GM21529 (cell line): ENCODE data around the gene NOL6.
"Not testable (repeated sequence)": the region's sequence is repeated elsewhere in the genome, so short reads cannot be mapped to it uniquely, and the experiment has no call there.

Experiments used
- ATAC-seq: cut with Tn5 transposase; IDR thresholded peaks from one replicate; pipeline ENCODE4 v1.9.1; 2021; ENCODE audit not compliant: unreplicated experiment

Gene NOL6

DNA sequence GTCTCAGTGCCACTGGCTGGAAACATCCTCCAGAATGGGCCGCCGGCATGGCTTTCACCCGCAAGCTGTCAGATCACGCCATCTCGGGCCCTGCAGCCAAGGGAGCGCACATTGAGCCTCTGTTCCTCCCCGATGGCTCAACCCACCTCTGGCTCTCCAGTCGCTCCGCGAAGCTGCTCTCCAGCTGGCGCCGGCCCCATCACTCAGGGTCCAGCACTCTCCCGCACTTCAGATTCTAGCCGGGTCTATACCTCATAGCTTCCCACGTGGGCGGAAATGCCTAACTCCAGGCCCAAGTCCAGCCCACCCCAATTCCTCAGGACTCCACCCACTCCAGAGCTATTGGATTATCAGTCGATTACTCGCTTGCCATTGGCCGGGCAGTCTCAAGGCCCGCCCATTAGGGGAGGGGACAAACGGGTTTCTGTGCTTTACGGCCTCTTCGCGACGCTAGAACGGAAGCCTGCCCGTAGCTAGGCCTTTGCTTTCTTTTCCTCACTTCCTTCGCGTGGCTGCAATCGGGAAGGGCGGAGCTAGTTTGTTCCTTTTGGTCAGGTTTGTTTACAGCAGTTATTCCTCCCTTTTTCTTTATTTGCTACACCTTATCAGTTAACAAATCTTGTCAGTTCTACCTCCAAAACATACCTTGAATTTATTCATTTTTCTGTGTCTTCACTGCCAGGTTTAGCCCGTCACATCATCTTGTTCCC lies at the start of gene NOL6:
TSS of gene NOL6 (minus strand) at position 282 of the 710 bp plus-strand sequence. CDS start at position 200, 82 bp downstream.
- ATAC-seq, result peak; percentile 99

DNA sequence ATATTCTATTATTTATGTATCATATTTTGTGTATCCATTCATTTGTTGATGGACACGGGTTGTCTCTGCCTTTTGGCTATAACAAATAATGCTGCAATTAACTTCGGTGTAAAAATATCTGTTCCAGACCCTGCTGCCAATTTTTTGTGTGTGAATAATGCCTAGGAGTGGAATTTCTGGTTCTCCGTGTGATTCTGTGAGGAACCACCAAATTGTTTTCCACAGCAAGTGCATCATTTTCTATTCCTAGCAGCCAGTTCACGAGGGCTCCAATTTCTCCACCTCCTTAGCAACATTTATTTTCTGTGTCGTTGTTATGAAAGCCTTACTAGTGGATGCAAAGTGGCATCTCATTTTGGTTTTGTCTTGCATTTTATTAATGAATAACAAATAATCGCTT lies 48.1 kb upstream of the NOL6 start:
- not testable (repeated sequence) for ATAC-seq

GRCh38 chr9:33517934-33518577 lies 44.3 kb upstream of the NOL6 start:
- ATAC-seq, result not testable (repeated sequence)

GRCh38 chr9:33517373-33517772 lies 43.6 kb upstream of the NOL6 start:
- no peak for ATAC-seq

- not testable (repeated sequence) for ATAC-seq
These were observed 42.7 kb upstream of the NOL6 start for GRCh38 chr9:33516397-33516796.

DNA sequence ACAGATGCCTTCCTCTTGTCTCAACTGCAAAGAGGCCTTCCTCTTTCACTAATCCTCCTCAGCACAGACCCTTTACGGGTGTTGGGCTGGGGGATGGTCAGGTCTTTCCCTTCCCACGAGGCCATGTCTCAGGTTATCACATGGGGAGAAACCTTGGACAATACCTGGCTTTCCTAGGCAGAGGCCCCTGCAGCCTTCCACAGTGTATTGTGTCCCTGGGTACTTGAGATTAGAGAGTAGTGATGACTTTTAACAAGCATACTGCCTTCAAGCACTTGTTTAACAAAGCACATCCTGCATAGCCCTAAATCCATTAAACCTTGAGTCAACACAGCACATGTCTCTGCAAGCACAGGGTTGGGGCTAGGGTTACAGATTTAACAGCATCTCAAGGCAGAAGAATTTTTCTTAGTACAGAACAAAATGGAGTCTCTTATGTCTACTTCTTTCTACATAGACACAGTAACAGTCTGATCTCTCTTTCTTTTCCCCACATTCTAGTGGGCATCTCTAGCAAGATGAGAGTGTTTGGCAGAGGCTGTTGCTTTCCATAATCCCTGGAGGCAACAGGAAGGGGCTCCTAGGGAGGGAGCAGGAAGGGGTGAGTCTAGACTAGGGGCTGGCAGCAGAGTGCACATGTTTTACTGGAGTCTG lies 41.7 kb upstream of the NOL6 start:
- not testable (repeated sequence) for ATAC-seq

DNA sequence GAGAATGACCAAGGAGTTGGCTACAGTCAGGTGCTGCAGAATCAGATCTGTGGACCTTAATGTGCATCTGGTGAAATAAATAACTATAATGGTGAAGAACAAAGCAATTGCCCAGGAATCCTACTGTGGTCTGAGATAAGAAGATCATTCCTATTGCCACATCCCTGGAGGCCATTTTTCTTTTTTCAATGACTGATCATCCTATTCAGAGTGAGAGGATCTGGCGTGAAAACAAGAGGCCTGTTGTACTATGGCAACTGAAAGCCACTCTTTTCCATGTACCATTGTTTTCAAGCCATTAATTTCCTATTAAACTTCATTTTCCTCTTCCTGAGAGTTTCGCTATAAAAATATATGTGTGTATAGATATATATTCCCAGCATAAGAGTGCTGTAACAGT lies 38.8 kb upstream of the NOL6 start:
- not testable (repeated sequence) for ATAC-seq

DNA sequence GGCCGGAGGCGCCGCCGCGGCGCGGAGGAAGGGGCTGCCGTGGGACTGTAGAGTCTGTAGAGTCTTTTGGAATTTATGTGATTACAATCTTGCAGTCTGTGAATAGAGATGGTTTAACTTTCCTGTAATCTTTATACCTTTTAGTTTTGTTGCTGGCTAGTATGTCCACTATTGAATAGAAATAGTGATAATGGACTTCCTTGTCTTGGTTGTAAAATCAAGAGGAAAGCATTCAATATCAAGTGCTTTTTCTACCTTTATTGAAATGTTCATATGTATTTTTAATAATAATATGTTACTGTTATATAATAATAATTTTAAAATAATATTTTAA lies 37.4 kb upstream of the NOL6 start:
- ATAC-seq, result not testable (repeated sequence)

DNA sequence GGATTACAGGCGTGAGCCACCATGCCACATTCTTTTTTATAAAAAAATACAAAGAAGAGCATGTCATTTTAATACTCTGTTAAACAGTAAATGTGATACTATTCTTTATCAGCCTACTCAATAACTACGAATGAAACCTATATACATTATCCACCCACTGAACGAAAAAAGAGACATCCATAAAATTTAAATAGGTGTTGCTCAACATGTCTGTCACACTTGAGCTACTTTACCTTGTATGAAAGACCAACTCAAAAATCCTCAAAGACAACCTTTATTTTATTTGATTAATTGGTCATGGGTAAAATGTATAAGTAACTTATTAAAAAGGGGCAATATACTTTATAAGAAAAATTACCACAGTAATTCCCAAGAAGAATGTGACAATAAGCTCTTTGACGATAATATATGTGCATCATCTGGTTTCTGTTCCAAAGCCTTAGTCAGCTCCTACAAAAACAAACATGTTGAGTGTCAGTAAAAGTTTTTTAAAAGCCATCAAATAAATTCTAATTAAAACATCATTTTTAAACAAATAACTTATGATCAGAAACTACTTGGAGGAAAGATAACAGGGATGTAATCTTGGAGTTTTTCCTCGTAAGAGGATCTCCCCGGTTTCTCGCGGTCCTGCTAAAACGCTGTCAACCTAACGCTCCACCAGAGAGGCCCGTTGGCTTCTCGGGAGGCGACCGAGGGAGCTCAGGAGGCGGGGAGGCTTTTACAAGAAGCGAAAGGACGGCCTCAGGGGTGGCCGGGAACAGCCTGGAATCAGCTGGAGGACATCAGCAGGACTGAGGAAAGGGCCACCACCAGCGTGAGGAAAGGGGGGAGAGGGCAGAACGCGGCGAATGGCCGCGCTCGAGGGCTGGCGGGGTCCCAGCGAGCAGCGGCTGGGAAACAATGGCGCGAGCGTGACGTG lies 36.8 kb upstream of the NOL6 start:
- ATAC-seq, result peak; percentile 52

DNA sequence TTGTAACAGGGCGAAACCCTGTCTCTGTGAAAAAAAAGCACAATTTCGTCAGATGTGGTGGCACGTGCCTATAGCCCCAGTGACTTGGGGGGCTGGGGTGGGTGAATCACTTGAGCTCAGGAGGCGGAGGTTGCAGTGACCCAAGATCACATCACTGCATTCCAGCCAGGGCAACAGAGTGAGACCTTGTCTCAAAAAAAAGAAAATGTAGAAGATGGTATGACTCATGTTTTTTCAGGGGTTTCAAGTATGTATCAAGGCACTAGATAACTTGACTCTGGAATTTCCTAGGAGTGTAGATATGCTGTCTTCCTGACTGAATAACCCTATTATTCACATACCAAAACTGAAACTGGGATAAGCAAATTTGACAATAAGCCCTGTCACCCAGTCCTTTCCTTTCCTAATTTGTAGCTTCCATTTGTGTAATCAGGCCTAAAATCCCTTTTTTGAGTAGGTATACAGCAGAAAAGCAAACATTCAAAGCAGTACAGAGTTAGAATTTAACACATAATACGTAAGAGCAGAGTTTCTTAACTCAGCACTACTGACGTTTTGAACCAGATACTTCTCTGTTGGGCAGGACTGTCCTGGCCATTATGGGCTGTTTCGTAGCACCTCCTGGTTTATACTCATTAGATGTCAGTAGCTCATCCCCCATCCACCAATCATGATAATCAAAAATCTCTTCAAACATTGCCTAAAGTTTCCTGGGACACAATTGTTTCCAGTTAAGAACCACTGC lies 33.1 kb upstream of the NOL6 start:
- ATAC-seq, result no peak

DNA sequence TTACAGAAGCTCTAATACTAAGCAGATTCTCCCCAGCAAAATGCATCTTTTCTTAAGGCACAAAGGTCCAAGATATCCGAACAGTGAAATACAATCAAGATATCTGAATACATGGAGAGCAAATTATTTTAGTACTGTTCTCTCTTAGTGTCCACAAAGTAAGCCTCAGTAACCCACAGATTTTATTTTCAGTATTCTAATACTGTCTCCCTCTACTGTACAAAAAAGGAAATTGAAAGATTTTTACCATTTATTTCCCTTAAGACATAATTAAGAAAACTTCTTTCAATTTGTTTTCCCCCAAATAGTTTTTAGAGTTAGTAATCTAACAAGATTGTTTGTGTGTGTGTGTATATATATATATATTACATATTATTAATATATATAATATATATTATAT lies 24.7 kb upstream of the NOL6 start:
- no peak for ATAC-seq

DNA sequence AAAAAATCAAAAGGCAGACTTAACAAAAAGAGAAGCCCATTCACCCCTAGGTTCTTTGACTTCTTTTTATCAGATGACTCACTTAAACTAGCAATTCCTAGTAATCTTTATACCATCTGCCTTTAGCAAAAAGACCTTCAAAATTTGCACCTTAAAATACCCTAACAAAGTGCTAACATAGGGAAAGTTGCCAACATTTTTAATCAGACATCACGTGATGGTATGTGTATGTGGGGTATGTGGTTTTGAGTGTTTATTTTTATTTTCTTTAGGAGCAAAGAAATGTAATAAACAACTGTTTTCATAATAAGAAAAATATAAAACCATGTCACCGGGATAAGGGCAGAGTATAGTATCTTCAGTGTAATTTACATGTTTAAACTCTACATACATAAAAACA lies 20.1 kb upstream of the NOL6 start:
- ATAC-seq, result not testable (repeated sequence)

DNA sequence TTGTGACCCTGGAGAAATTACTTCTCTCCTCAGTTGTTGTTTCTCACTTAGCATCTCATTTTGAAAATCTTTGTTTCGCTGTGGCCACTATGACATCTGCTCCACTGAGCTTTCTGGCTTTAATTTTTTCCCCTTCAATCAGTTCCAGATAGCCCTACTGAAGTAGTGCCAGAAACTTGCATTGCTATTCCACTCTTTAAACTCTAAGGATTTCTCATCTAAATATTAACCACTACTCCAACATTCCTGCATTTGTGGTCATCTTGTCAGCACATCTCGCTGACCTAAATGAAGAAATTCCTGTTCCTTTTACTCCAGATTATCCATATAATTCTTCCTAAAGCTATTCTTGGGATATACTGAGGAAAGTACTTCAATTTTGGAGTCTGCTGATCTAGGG lies 15.3 kb upstream of the NOL6 start:
- ATAC-seq, result no peak

DNA sequence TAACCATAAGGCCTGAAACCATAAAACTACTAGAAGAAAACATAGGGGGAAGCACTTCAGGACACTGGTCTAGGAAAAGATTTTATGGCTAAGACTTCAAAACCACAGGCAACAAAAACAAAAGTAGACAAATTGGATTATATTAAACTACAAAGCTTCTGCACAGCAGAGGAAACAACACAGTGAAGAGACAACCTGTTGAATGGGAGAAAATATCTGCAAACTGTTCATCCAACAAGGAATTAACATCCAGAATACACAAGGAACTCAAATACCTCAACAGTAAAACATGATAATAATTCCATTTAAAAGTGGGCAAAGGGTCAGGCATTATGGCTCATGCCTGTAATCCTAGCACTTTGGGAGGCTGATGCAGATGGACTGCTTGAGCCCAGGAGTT lies 11.6 kb upstream of the NOL6 start:
- not testable (repeated sequence) for ATAC-seq

DNA sequence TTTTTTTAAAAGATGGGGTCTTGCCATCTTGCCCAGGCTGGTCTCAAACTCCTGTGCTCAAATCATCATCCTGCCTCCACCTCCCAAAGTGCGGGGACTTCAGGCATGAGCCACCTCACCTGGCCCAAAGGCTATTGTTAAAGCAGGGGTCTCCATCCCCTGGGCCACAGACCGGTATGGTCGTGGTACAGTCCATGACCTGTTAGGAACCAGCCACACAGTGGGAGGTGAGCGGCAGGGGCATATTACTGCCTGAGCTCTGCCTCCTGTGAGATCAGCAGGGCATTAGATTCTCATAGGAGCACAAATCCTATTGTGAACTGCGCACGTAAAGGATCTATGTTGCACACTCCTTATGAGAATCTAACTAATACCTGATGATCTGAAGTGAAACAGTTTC lies 7.3 kb upstream of the NOL6 start:
- no peak for ATAC-seq

- ATAC-seq, result no peak
These were observed 6.4 kb upstream of the NOL6 start for GRCh38 chr9:33480106-33480505.

DNA sequence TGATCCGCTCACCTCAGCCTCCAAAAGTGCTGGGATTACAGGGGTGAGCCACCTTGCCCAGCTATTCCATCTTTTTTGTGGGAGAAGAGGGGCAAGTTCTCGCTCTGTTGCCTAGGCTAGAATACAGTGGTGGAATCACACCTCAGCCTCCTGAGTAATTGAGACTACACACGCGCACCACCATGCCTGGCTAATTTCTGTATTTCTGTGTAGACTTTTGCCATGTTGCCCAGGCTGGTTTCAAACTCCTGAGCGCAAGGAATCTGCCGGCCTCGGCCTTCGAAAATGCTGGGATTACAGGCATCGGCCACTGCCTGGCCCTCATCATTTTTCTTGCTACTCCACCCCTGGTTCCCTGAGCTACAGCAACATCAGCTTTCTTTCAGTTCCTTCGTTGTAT lies 2.8 kb upstream of the NOL6 start:
- ATAC-seq, result no peak

DNA sequence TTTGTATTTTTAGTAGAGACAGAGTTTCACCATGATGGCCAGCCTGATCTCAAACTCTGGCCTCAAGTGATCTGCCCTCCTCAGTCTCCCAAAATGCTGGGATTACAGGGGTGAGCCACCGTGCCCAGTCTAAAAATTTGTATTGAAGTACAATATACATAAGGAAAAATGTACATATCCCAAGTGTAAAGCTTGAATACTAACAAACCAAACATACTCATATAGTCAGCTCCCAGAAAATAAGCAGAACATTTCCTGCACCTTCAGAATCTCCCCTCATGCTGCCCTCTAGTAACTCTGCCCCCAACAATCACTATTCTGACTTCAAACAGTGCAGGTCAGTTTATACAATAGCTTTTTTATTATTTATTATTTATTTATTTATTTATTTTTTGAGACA lies 1.6 kb upstream of the NOL6 start:
- no peak for ATAC-seq

DNA sequence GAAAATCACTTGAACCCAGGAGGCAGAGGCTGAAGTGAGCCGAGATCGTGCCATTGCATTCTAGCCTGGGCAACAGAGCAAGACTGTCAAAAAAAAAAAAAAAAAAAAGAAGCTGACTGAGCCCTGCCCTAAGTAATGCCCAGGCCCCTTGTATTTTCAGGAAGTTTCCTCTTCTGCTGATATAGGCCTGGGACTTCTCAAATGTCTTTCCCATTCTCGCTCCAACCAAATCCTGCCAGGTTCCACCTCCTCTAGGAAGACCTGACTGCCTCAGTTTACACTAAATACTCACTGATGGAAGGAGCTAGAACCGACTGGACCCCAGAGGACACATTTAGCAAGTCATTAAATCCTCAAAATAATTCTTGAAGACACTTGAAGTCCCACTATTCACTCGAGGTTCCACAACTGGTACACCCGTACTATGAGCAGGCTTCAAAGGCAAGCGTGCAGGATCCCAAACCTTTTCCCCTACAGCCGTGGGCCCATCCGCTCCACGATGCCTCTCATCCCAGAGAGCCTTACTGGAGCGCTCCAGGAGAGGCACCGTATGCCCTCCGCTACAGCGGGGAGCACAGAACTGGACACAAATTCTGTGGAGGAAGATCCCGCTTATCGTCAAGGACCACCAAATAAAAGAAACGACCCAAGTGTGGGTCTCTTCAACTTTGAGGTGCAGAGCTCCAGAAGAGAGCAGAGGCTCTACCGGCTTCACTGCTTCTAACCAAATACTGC lies 676 bp downstream of the NOL6 start:
- ATAC-seq, result no peak
